Measurements from ENCODE around the gene VGLL3. TPM values are rescaled to one million over a fixed set of nuclear protein-coding genes. Genes with fewer than 3 reads are reported as not detected.
"Not testable (repeated sequence)": the region's sequence is repeated elsewhere in the genome, so short reads cannot be mapped to it uniquely, and the experiment has no call there.

VGLL3 gene
- total and polyA plus RNA-seq, 2 donors (not counting 1 experiment from before 2014, with no cell fraction given), result not detected

DNA sequence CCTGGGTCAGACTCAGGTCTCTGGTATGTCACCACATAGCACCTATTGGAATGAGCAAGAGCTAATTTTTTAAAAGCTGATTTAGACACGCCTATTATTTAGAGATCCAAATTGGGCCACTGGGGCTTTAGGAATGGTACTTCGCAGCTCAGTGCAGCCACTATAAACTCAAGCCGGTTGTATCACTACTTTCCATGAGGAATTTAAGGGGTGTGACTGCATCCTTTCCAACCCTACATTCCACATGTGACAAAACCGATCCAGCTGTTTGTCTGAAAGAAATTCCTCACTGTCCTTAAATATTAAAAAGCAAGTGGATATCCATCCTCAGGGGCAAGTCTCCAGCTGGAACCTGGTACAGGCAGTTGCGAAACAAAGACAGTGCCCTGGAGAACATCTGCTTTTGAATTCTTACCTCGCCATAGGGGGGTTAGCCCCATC, 12.8 kb downstream of the VGLL3 start:
- H3K4me1 Mint-ChIP-seq, result no peaks in the 10 kb centered on the region
- Histone ChIP-seq H3K4me1 (ENCODE audit: control insufficient read depth in 2 of 2, insufficient read depth in 2 of 2, low read length in 2 of 2) (no peaks in the 10 kb centered on the region), H3K79me2 (ENCODE audit: control insufficient read depth, insufficient read depth, low read length) (no peaks in the 10 kb centered on the region), H3K9me3 (ENCODE audit: control extremely low read depth in 1 of 3, control insufficient read depth in 2 of 3, insufficient read depth in 1 of 3, low read length in 2 of 3) (no peaks in the 10 kb centered on the region), H3K27me3 (replicated peaks in 1 of 4; ENCODE audit: control extremely low read depth in 1 of 4, control insufficient read depth in 3 of 4, insufficient read depth in 4 of 4, low read length in 3 of 4) (no peaks in the 10 kb centered on the region), H3K36me3 (replicated peaks in 1 of 2; ENCODE audit: control extremely low read depth in 1 of 2, control insufficient read depth in 1 of 2, extremely low read depth in 1 of 2, insufficient read depth in 2 of 2, low read length in 1 of 2) (no peaks in the 10 kb centered on the region), H2AFZ (ENCODE audit: insufficient read depth, low read depth, low read length, poor library complexity, severe bottlenecking) (no peak overlapping the region), H3K4me2 (replicated peaks; ENCODE audit: low read depth, low read length, poor library complexity, severe bottlenecking) (no peak overlapping the region), H3K4me3 (ENCODE audit: control extremely low read depth in 1 of 5, extremely low read depth in 1 of 5, insufficient read depth in 1 of 5, low read depth in 2 of 5, low read length in 4 of 5) (no peak overlapping the region), H3K9ac (ENCODE audit: low read length) (no peak overlapping the region), H3K27ac (ENCODE audit: low read length in 2 of 2) (no peak overlapping the region), H4K20me1 (ENCODE audit: control insufficient read depth, insufficient read depth, low read length, poor library complexity, severe bottlenecking) (no peaks in the 10 kb centered on the region)
- intact Hi-C loops (cut with micrococcal nuclease), result no loop called here
- no peak overlapping the region for H3K27ac Mint-ChIP-seq
- H3K9me3 Mint-ChIP-seq (ENCODE audit: insufficient read depth), result no peaks in the 10 kb centered on the region
- ATAC-seq (ENCODE audit: low read depth) (no peak), DNase-seq (no peak)
- no peak overlapping the region for H3K4me3 Mint-ChIP-seq
- ChIA-PET CTCF (no interaction called here), POLR2A (no interaction called here)
- TF ChIP-seq, protein P1, sequence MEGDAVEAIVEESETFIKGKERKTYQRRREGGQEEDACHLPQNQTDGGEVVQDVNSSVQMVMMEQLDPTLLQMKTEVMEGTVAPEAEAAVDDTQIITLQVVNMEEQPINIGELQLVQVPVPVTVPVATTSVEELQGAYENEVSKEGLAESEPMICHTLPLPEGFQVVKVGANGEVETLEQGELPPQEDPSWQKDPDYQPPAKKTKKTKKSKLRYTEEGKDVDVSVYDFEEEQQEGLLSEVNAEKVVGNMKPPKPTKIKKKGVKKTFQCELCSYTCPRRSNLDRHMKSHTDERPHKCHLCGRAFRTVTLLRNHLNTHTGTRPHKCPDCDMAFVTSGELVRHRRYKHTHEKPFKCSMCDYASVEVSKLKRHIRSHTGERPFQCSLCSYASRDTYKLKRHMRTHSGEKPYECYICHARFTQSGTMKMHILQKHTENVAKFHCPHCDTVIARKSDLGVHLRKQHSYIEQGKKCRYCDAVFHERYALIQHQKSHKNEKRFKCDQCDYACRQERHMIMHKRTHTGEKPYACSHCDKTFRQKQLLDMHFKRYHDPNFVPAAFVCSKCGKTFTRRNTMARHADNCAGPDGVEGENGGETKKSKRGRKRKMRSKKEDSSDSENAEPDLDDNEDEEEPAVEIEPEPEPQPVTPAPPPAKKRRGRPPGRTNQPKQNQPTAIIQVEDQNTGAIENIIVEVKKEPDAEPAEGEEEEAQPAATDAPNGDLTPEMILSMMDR (IDR thresholded peaks at IDR 0.05), result no peak
- no peak for TF ChIP-seq EZH2 (IDR thresholded peaks at IDR 0.05; ENCODE audit: borderline replicate concordance, insufficient read depth, low read depth, low read length, poor library complexity, severe bottlenecking)
- H3K27me3 Mint-ChIP-seq, result no peaks in the 10 kb centered on the region
- 88% methylated on average over 3 of the region's 6 CpGs for WGBS (ENCODE audit: insufficient coverage)

DNA sequence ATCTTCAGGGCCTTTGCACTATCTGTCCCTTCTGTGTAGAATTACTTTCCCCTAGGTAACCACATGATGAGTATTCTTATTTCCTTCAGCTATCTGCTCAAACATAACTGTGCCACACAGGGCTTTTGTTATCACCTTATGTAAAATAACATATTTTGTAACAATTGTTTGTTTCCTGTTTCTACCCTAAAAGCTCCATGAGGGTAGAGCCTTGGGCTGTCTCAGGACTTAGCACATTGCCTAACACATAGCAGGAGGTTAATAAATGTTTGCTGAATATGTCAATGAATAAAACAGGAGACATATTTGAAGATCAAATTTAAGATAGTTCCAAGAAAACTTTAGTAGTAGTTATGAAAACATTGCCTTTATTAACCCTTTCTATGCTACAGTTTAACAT, 14.7 kb downstream of the VGLL3 start:
- H3K9me3 ChIP-seq (ENCODE audit: control extremely low read depth in 1 of 3, control insufficient read depth in 2 of 3, insufficient read depth in 1 of 3, low read length in 2 of 3), result no peaks in the 10 kb centered on the region
- no peaks in the 10 kb centered on the region for H3K4me1 ChIP-seq (ENCODE audit: control insufficient read depth in 2 of 2, insufficient read depth in 2 of 2, low read length in 2 of 2)
- no peaks in the 10 kb centered on the region for H3K27me3 ChIP-seq (replicated peaks in 1 of 4; ENCODE audit: control extremely low read depth in 1 of 4, control insufficient read depth in 3 of 4, insufficient read depth in 4 of 4, low read length in 3 of 4)
- no peak overlapping the region for H3K9ac ChIP-seq (ENCODE audit: low read length)
- no peaks in the 10 kb centered on the region for H3K9me3 Mint-ChIP-seq (ENCODE audit: insufficient read depth)
- no peak overlapping the region for H2AFZ ChIP-seq (ENCODE audit: insufficient read depth, low read depth, low read length, poor library complexity, severe bottlenecking)
- no peak overlapping the region for H3K4me3 Mint-ChIP-seq
- H3K27ac Mint-ChIP-seq, result no peak overlapping the region
- ChIA-PET POLR2A (no interaction called here), CTCF (no interaction called here)
- no peak for TF ChIP-seq EZH2 (IDR thresholded peaks at IDR 0.05; ENCODE audit: borderline replicate concordance, insufficient read depth, low read depth, low read length, poor library complexity, severe bottlenecking)
- TF ChIP-seq, protein P1 (IDR thresholded peaks at IDR 0.05), result no peak
- H3K36me3 ChIP-seq (replicated peaks in 1 of 2; ENCODE audit: control extremely low read depth in 1 of 2, control insufficient read depth in 1 of 2, extremely low read depth in 1 of 2, insufficient read depth in 2 of 2, low read length in 1 of 2), result no peaks in the 10 kb centered on the region
- no peaks in the 10 kb centered on the region for H4K20me1 ChIP-seq (ENCODE audit: control insufficient read depth, insufficient read depth, low read length, poor library complexity, severe bottlenecking)
- no peak overlapping the region for H3K4me2 ChIP-seq (replicated peaks; ENCODE audit: low read depth, low read length, poor library complexity, severe bottlenecking)
- no peaks in the 10 kb centered on the region for H3K79me2 ChIP-seq (ENCODE audit: control insufficient read depth, insufficient read depth, low read length)
- H3K27me3 Mint-ChIP-seq, result no peaks in the 10 kb centered on the region
- H3K4me3 ChIP-seq (ENCODE audit: control extremely low read depth in 1 of 5, extremely low read depth in 1 of 5, insufficient read depth in 1 of 5, low read depth in 2 of 5, low read length in 4 of 5), result no peak overlapping the region
- H3K4me1 Mint-ChIP-seq, result no peaks in the 10 kb centered on the region
- H3K27ac ChIP-seq (ENCODE audit: low read length in 2 of 2), result no peak overlapping the region
- ATAC-seq (ENCODE audit: low read depth) (no peak), DNase-seq (no peak)
- intact Hi-C loops (cut with micrococcal nuclease), result no loop called here

DNA sequence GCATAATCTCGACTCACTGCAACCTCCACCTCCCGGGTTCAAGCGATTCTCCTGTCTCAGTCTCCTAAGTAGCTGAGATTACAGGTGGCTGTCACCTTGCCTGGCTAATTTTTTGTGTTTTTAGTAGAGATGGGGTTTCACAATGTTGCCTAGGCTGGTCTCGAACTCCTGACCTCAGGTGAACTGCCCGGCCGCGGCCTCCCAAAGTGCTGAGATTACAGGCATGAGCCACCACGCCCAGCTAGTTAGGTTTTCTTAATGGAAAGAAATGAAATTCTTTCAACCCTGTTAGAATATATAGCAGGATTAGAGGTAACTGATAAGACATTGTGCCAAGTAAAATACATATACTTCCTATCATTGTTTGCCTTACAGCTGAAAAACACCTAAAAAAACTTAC, 16.8 kb downstream of the VGLL3 start:
- H3K27ac Mint-ChIP-seq; DNase-seq; ATAC-seq (ENCODE audit: low read depth); H3K27ac ChIP-seq (ENCODE audit: low read length in 2 of 2); H2AFZ ChIP-seq (ENCODE audit: insufficient read depth, low read depth, low read length, poor library complexity, severe bottlenecking); H3K4me1 Mint-ChIP-seq; H3K4me1 ChIP-seq (ENCODE audit: control insufficient read depth in 2 of 2, insufficient read depth in 2 of 2, low read length in 2 of 2); H3K9me3 ChIP-seq (ENCODE audit: control extremely low read depth in 1 of 3, control insufficient read depth in 2 of 3, insufficient read depth in 1 of 3, low read length in 2 of 3); H3K27me3 Mint-ChIP-seq; H3K4me3 ChIP-seq (ENCODE audit: control extremely low read depth in 1 of 5, extremely low read depth in 1 of 5, insufficient read depth in 1 of 5, low read depth in 2 of 5, low read length in 4 of 5); H3K27me3 ChIP-seq (replicated peaks in 1 of 4; ENCODE audit: control extremely low read depth in 1 of 4, control insufficient read depth in 3 of 4, insufficient read depth in 4 of 4, low read length in 3 of 4); H3K4me3 Mint-ChIP-seq; H3K4me2 ChIP-seq (replicated peaks; ENCODE audit: low read depth, low read length, poor library complexity, severe bottlenecking); H3K9me3 Mint-ChIP-seq (ENCODE audit: insufficient read depth); CTCF ChIA-PET; H3K9ac ChIP-seq (ENCODE audit: low read length); intact Hi-C loops (cut with micrococcal nuclease); H4K20me1 ChIP-seq (ENCODE audit: control insufficient read depth, insufficient read depth, low read length, poor library complexity, severe bottlenecking); POLR2A ChIA-PET; H3K36me3 ChIP-seq (replicated peaks in 1 of 2; ENCODE audit: control extremely low read depth in 1 of 2, control insufficient read depth in 1 of 2, extremely low read depth in 1 of 2, insufficient read depth in 2 of 2, low read length in 1 of 2); H3K79me2 ChIP-seq (ENCODE audit: control insufficient read depth, insufficient read depth, low read length): not testable (repeated sequence)
- WGBS (ENCODE audit: insufficient coverage), result no CpG with 5 or more reads among the region's 8 CpGs
